SH-SY5Y (cell line): ENCODE data around the gene WWOX.

Source experiments
- GATA2 ChIP-seq: IDR thresholded peaks from 2 replicates; pipeline ENCODE4 v1.6.1; 2011; ENCODE audit warnings: mild to moderate bottlenecking, low read depth, low read length
- GATA3 ChIP-seq: IDR thresholded peaks from 2 replicates; pipeline ENCODE4 v1.6.1; 2011; ENCODE audit warnings: low read depth, mild to moderate bottlenecking, low read length, moderate library complexity

DNA sequence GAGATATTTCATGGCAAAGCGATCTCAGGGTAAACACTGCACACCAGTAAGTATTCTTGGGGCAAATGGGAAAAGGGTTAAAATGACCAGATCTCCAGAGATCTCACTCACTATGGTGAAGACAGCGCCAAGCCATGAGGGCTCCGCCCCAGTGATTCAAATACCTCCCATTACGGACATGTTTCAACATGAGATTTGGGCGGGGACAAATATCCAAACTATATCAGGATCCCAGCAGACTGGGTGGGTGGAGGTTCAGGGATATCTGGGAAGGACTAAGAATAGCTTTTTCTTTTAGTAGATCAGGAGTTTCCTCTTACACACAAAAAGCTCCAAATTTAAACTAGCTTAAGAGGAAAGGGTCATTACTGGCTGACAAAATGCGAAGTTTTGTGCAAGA is 181.7 kb downstream of the WWOX start:
- TF ChIP-seq GATA2 (no peak), GATA3 (no peak)
